HepG2 (cell line): ENCODE measurements around the gene RASSF4. TPM values are rescaled to one million over a fixed set of nuclear protein-coding genes. Genes with fewer than 3 reads are reported as not detected.

Source experiments
- ARNT2 ChIP-seq: sonication (generic); formaldehyde crosslinking; IDR thresholded peaks from 2 replicates; pipeline ENCODE4 v1.8.0; 2022; ENCODE audit warnings: mild to moderate bottlenecking, low read depth, missing genetic modification reagents, moderate library complexity
- ATF3 ChIP-seq: sonication (generic); formaldehyde crosslinking; IDR thresholded peaks from 2 replicates; pipeline ENCODE4 v1.4.0; 2020; ENCODE audit warnings: missing genetic modification reagents
- GABPB1 ChIP-seq: IDR thresholded peaks from 2 replicates; pipeline ENCODE4 v1.6.1; 2016; ENCODE audit warnings: mild to moderate bottlenecking, missing genetic modification reagents, moderate library complexity, missing compliant biosample characterization
- GTF2F1 ChIP-seq: fragments of 150-350 bp; IDR thresholded peaks from 2 replicates; pipeline ENCODE4 v1.6.1; 2014; ENCODE audit warnings: low read length
- GTF3A ChIP-seq: sonication (generic); formaldehyde crosslinking; conservative IDR thresholded peaks from 2 replicates; pipeline ENCODE4 v1.4.0; 2020; ENCODE audit warnings: mild to moderate bottlenecking, missing genetic modification reagents
- IKZF1 ChIP-seq: fragments of 450-650 bp; IDR thresholded peaks from 2 replicates; pipeline ENCODE4 v1.7.1; 2016
- MAFF ChIP-seq: IDR thresholded peaks from 2 replicates; pipeline ENCODE4 v1.6.1; 2011; ENCODE audit warnings: low read depth, low read length, improper control_type of control experiment
- MAFK ChIP-seq, 2 experiments: IDR thresholded peaks in 1 of 2; conservative IDR thresholded peaks in 1 of 2; 2 replicates each; pipeline ENCODE4 v1.6.1; 2011; ENCODE audit warnings: improper control_type of control experiment in 2 of 2, low read length in 2 of 2
- MAZ ChIP-seq, 2 experiments: sonication (generic) in 1 of 2; formaldehyde crosslinking in 1 of 2; IDR thresholded peaks; 2 replicates each; pipeline versions ENCODE4 v1.5.0 to v1.6.1; 2012 to 2020; ENCODE audit warnings: low read depth in 2 of 2, mild to moderate bottlenecking in 2 of 2, borderline replicate concordance in 1 of 2, improper control_type of control experiment in 1 of 2, low read length in 1 of 2, missing genetic modification reagents in 1 of 2, moderate library complexity in 1 of 2
- NCOA5 ChIP-seq: sonication (generic); formaldehyde crosslinking; IDR thresholded peaks from 2 replicates; pipeline ENCODE4 v1.4.0; 2020; ENCODE audit warnings: missing genetic modification reagents
- RBFOX2 ChIP-seq: fragments of 200-400 bp; formaldehyde crosslinking; IDR thresholded peaks from 2 replicates; pipeline ENCODE4 v1.6.1; 2017; ENCODE audit warnings: low read depth, mild to moderate bottlenecking, low read length
- RCOR2 ChIP-seq: IDR thresholded peaks from 2 replicates; pipeline ENCODE4 v1.6.1; 2016; ENCODE audit warnings: missing biosample characterization, missing genetic modification reagents
- SNAPC2 ChIP-seq: sonication (generic); formaldehyde crosslinking; IDR thresholded peaks from 2 replicates; pipeline ENCODE4 v1.8.1; 2022; ENCODE audit warnings: mild to moderate bottlenecking, missing genetic modification reagents
- SRSF1 ChIP-seq: fragments of 200-400 bp; formaldehyde crosslinking; optimal IDR thresholded peaks from 2 replicates; pipeline ENCODE3; 2017; ENCODE audit warnings: mild to moderate bottlenecking, low read depth, low read length, moderate library complexity
- TEAD2 ChIP-seq: sonication (generic); formaldehyde crosslinking; IDR thresholded peaks from 2 replicates; pipeline ENCODE4 v1.9.0; 2021; ENCODE audit warnings: missing genetic modification reagents
- THYN1 ChIP-seq: sonication (generic); formaldehyde crosslinking; IDR thresholded peaks from 2 replicates; pipeline ENCODE4 v1.8.1; 2023; ENCODE audit warnings: low read depth, mild to moderate bottlenecking, moderate library complexity, missing genetic modification reagents, borderline replicate concordance
- TMF1 ChIP-seq: sonication (generic); formaldehyde crosslinking; IDR thresholded peaks from 2 replicates; pipeline ENCODE4 v1.8.1; 2022; ENCODE audit warnings: low read depth, missing genetic modification reagents
- ZBTB39 ChIP-seq: sonication (generic); formaldehyde crosslinking; IDR thresholded peaks from 2 replicates; pipeline ENCODE4 v1.5.0; 2020; ENCODE audit warnings: missing genetic modification reagents
- ZFP37 ChIP-seq: sonication (generic); formaldehyde crosslinking; IDR thresholded peaks from 2 replicates; pipeline ENCODE4 v1.4.0; 2020; ENCODE audit warnings: missing genetic modification reagents, borderline replicate concordance
- ZNF136 ChIP-seq: sonication (generic); formaldehyde crosslinking; IDR thresholded peaks from 2 replicates; pipeline ENCODE4 v1.8.1; 2022; ENCODE audit warnings: low read depth, mild to moderate bottlenecking, moderate library complexity, missing genetic modification reagents
- ZNF224 ChIP-seq: sonication (generic); formaldehyde crosslinking; IDR thresholded peaks from 2 replicates; pipeline ENCODE4 v1.5.0; 2020; ENCODE audit warnings: mild to moderate bottlenecking, missing genetic modification reagents
- ZNF253 ChIP-seq: sonication (generic); formaldehyde crosslinking; IDR thresholded peaks from 2 replicates; pipeline ENCODE4 v1.8.0; 2022; ENCODE audit warnings: mild to moderate bottlenecking, missing genetic modification reagents, borderline replicate concordance
- ZNF274 ChIP-seq: sonication (generic); formaldehyde crosslinking; IDR thresholded peaks from 2 replicates; pipeline ENCODE4 v1.5.1; 2020; ENCODE audit warnings: mild to moderate bottlenecking, missing genetic modification reagents
- ZNF326 ChIP-seq: sonication (generic); formaldehyde crosslinking; IDR thresholded peaks from 2 replicates; pipeline ENCODE4 v1.4.0; 2020; ENCODE audit warnings: missing genetic modification reagents, borderline replicate concordance
- ZNF343 ChIP-seq: sonication (generic); formaldehyde crosslinking; IDR thresholded peaks from 2 replicates; pipeline ENCODE4 v1.4.0; 2020; ENCODE audit warnings: mild to moderate bottlenecking, missing genetic modification reagents
- ZNF589 ChIP-seq: sonication (generic); formaldehyde crosslinking; conservative IDR thresholded peaks from 2 replicates; pipeline ENCODE4 v1.8.0; 2022; ENCODE audit warnings: mild to moderate bottlenecking, moderate library complexity, missing genetic modification reagents
- ZNF75D ChIP-seq: sonication (generic); formaldehyde crosslinking; IDR thresholded peaks from 2 replicates; pipeline ENCODE4 v1.8.1; 2023; ENCODE audit warnings: missing genetic modification reagents, mild to moderate bottlenecking, borderline replicate concordance
- ZNF773 ChIP-seq: sonication (generic); formaldehyde crosslinking; IDR thresholded peaks from 2 replicates; pipeline ENCODE4 v1.4.0; 2020; ENCODE audit warnings: missing genetic modification reagents, borderline replicate concordance
- ZNF777 ChIP-seq: sonication (generic); formaldehyde crosslinking; IDR thresholded peaks from 2 replicates; pipeline ENCODE4 v1.4.0; 2020; ENCODE audit warnings: missing genetic modification reagents
- ZSCAN22 ChIP-seq: sonication (generic); formaldehyde crosslinking; IDR thresholded peaks from 2 replicates; pipeline ENCODE4 v1.4.0; 2020; ENCODE audit warnings: mild to moderate bottlenecking, missing genetic modification reagents
- polyA plus RNA-seq, 8 experiments: library from polyadenylated mRNA; depleted of rRNA in 3 of 8; stranded (reverse) in 7 of 8; unstranded in 1 of 8; fragments of >200 nt; fragmentation: Illumina TruSeq in 4 of 8; extraction: Trizol in 4 of 8; gene quantifications; 2 replicates each; pipeline versions ENCODE4 v1.2.1 to v1.2.3, GENCODE V29; 2011 to 2016; ENCODE audit warnings: low read depth in 4 of 8, missing spikeins in 1 of 8, mixed read lengths in 1 of 8; ENCODE audit not compliant: insufficient read depth in 1 of 8
- total RNA-seq, 5 experiments: library from RNA; depleted of rRNA; stranded (reverse); fragments of >200 nt; fragmentation: Illumina TruSeq; extraction: Trizol; gene quantifications; 2 replicates each; pipeline ENCODE4 v1.2.3, GENCODE V29; 2016; ENCODE audit warnings: low read depth in 1 of 5

The RASSF4 gene
- total and polyA plus RNA-seq, 2 of the 13 experiments (the other 11 are each of a cell fraction or from before 2014, with no cell fraction given): 34.0 to 51.7 TPM

- no peak for TF ChIP-seq ZNF773
- TF ChIP-seq ZNF75D (CRISPR knock-in tag): no peak
- 0 out of 4 replicates have a peak, but pooled peaks of 1 of the 2 experiments have one; percentile 9 for TF ChIP-seq MAFK (conservative IDR thresholded peaks at IDR 0.05 in 1 of 2, IDR thresholded peaks at IDR 0.05 in 1 of 2; ENCODE audit: low read length in 2 of 2)
- TF ChIP-seq ZSCAN22: no peak
- 0 out of 2 replicates have a peak, but pooled peaks have one; percentile 94 for TF ChIP-seq ZNF136 (CRISPR knock-in tag)
- TF ChIP-seq MAFF: no peak
- peak; percentile 95 for TF ChIP-seq GTF2F1
- TF ChIP-seq ZBTB39 (CRISPR knock-in tag): no peak
- no peak for TF ChIP-seq TMF1
- TF ChIP-seq GABPB1 (CRISPR knock-in tag): peak; percentile 58
- TF ChIP-seq ZNF777: no peak
- TF ChIP-seq ATF3 (CRISPR knock-in tag): 0 out of 2 replicates have a peak, but pooled peaks have one; percentile 14
- peak; percentile 78 for TF ChIP-seq RBFOX2
- TF ChIP-seq NCOA5: 0 out of 2 replicates have a peak, but pooled peaks have one; percentile 1
- peak; percentile 91; the same call in 1 of the 2 replicates for TF ChIP-seq ARNT2 (CRISPR knock-in tag)
- peak; percentile 96 for TF ChIP-seq ZFP37
- no peak for TF ChIP-seq GTF3A (CRISPR knock-in tag)
- TF ChIP-seq ZNF253 (CRISPR knock-in tag): 0 out of 2 replicates have a peak, but pooled peaks have one; percentile 39
- peak; percentile 66; the same call in 1 of the 2 replicates for TF ChIP-seq RCOR2 (CRISPR knock-in tag)
- TF ChIP-seq ZNF589 (CRISPR knock-in tag): no peak
- TF ChIP-seq IKZF1: no peak
- peak; percentile 90 for TF ChIP-seq SRSF1
- peak; percentile 83 for TF ChIP-seq ZNF274
- TF ChIP-seq TEAD2 (CRISPR knock-in tag): no peak; the same call in 1 of the 2 replicates
- TF ChIP-seq MAZ (IDR thresholded peaks at IDR 0.05; ENCODE audit: borderline replicate concordance, low read depth, low read length): peak; percentile 63; the same call in 1 of the 2 replicates
- TF ChIP-seq MAZ (CRISPR knock-in tag; IDR thresholded peaks at IDR 0.05; ENCODE audit: low read depth): peak; percentile 94
- peak; percentile 93 for TF ChIP-seq ZNF224 (CRISPR knock-in tag)
- TF ChIP-seq SNAPC2 (CRISPR knock-in tag): no peak; the same call in 1 of the 2 replicates
- no peak for TF ChIP-seq ZNF326 (CRISPR knock-in tag)
- 0 out of 2 replicates have a peak, but pooled peaks have one; percentile 11 for TF ChIP-seq ZNF343 (CRISPR knock-in tag)
- TF ChIP-seq THYN1 (CRISPR knock-in tag): no peak; the same call in 1 of the 2 replicates
Measured at GRCh38 chr10:44978570-44979280, 19.1 kb downstream of the RASSF4 start, which contains the start of gene DEPP1 (continued).
